GM23338 (cell line): Measurements from ENCODE around the gene ERRFI1. TPM values are rescaled to one million over a fixed set of nuclear protein-coding genes. Genes with fewer than 3 reads are reported as not detected.

Experiments used
- ATAC-seq: fragments of 200-7000 bp; cut with Tn5 transposase; 3 replicates; pipeline ENCODE4 v1.9.1; 2020
- DNase-seq: peaks from one replicate; pipeline ENCODE4 v3.0.0-alpha.2; 2015; ENCODE audit warnings: low spot score
- H2AFZ ChIP-seq: fragments of 200-600 bp; sonication (generic); 2 replicates; pipeline ENCODE4 v1.8.0; 2016; ENCODE audit warnings: antibody characterized with exemption, mild to moderate bottlenecking, moderate library complexity
- H3F3A ChIP-seq: fragments of 200-600 bp; sonication (generic); replicated peaks from 2 replicates; pipeline ENCODE4 v1.8.0; 2017; ENCODE audit warnings: antibody characterized with exemption, mixed run types, low read depth
- H3K27ac ChIP-seq: fragments of 200-600 bp; sonication (generic); 2 replicates; pipeline ENCODE4 v1.6.1; 2016; ENCODE audit warnings: low read depth
- H3K27me3 ChIP-seq: fragments of 200-600 bp; sonication (generic); 2 replicates; pipeline ENCODE4 v1.8.0; 2016; ENCODE audit warnings: mild to moderate bottlenecking, mixed run types, moderate library complexity; ENCODE audit not compliant: insufficient read depth
- H3K36me3 ChIP-seq: fragments of 200-600 bp; sonication (generic); 2 replicates; pipeline ENCODE4 v1.8.0; 2016; ENCODE audit warnings: mild to moderate bottlenecking; ENCODE audit not compliant: insufficient read depth
- H3K4me1 ChIP-seq: fragments of 200-600 bp; sonication (generic); 2 replicates; pipeline ENCODE4 v1.8.0; 2016; ENCODE audit warnings: mild to moderate bottlenecking, moderate library complexity; ENCODE audit not compliant: insufficient read depth
- H3K4me2 ChIP-seq: fragments of 200-600 bp; sonication (generic); 2 replicates; pipeline ENCODE4 v1.7.1; 2017; ENCODE audit warnings: mixed run types
- H3K4me3 ChIP-seq: fragments of 200-600 bp; sonication (generic); 2 replicates; pipeline ENCODE4 v1.6.1; 2016; ENCODE audit warnings: mixed run types
- H3K79me2 ChIP-seq: fragments of 200-600 bp; sonication (generic); replicated peaks from 2 replicates; pipeline ENCODE4 v1.8.0; 2017; ENCODE audit warnings: mild to moderate bottlenecking; ENCODE audit not compliant: insufficient read depth
- H3K9me2 ChIP-seq: fragments of 200-600 bp; sonication (generic); 2 replicates; pipeline ENCODE4 v1.8.0; 2017; ENCODE audit not compliant: insufficient read depth
- H4K20me1 ChIP-seq: fragments of 200-600 bp; sonication (generic); replicated peaks from 2 replicates; pipeline ENCODE4 v1.8.0; 2017; ENCODE audit warnings: mild to moderate bottlenecking; ENCODE audit not compliant: insufficient read depth
- H3K27ac Mint-ChIP-seq: 2 replicates; pipeline ENCODE4 v1.8.0; 2020; ENCODE audit warnings: inconsistent platforms, mild to moderate bottlenecking, moderate library complexity, mixed read lengths
- H3K27me3 Mint-ChIP-seq: 3 replicates; pipeline ENCODE4 v1.8.0; 2022; ENCODE audit warnings: low read depth, mild to moderate bottlenecking, moderate library complexity, mixed read lengths, inconsistent platforms; ENCODE audit not compliant: insufficient read depth, poor library complexity
- H3K36me3 Mint-ChIP-seq: 3 replicates; pipeline ENCODE4 v1.8.0; 2021; ENCODE audit warnings: low read depth, mild to moderate bottlenecking, inconsistent platforms, moderate library complexity, mixed read lengths
- H3K4me1 Mint-ChIP-seq: 3 replicates; pipeline ENCODE4 v1.8.0; 2020; ENCODE audit warnings: mild to moderate bottlenecking, inconsistent platforms, mixed read lengths
- H3K4me3 Mint-ChIP-seq: 3 replicates; pipeline ENCODE4 v1.8.0; 2021; ENCODE audit warnings: moderate library complexity, mild to moderate bottlenecking, inconsistent platforms, mixed read lengths
- H3K9me3 Mint-ChIP-seq: 3 replicates; pipeline ENCODE4 v1.8.0; 2020; ENCODE audit warnings: moderate library complexity, mild to moderate bottlenecking, inconsistent platforms, mixed read lengths
- EZH2 ChIP-seq: fragments of 200-600 bp; sonication (generic); IDR thresholded peaks from one replicate; pipeline ENCODE4 v1.8.0; 2017; ENCODE audit warnings: antibody characterized with exemption, mild to moderate bottlenecking, low read depth; ENCODE audit not compliant: unreplicated experiment
- EZH2phosphoT487 ChIP-seq: fragments of 200-600 bp; sonication (generic); IDR thresholded peaks from one replicate; pipeline ENCODE4 v1.8.1; 2018; ENCODE audit warnings: antibody characterized with exemption; ENCODE audit not compliant: unreplicated experiment
- JUNB ChIP-seq: IDR thresholded peaks from one replicate; pipeline ENCODE4 v1.6.1; 2016; ENCODE audit warnings: antibody characterized with exemption; ENCODE audit not compliant: unreplicated experiment
- NANOG ChIP-seq: IDR thresholded peaks from 2 replicates; pipeline ENCODE4 v1.6.1; 2016; ENCODE audit warnings: antibody characterized with exemption, borderline replicate concordance
- STAT1 ChIP-seq: IDR thresholded peaks from one replicate; pipeline ENCODE4 v1.6.1; 2016; ENCODE audit warnings: antibody characterized with exemption; ENCODE audit not compliant: unreplicated experiment
- ZNF114 ChIP-seq: fragments of 250-450 bp; sonication (Bioruptor Pico); IDR thresholded peaks from 2 replicates; pipeline ENCODE4 v1.5.0; 2020; ENCODE audit warnings: mild to moderate bottlenecking, moderate library complexity
- ZNF331 ChIP-seq: fragments of 250-450 bp; sonication (Bioruptor Pico); IDR thresholded peaks from 2 replicates; pipeline ENCODE4 v1.5.0; 2020; ENCODE audit warnings: low read depth, mild to moderate bottlenecking, moderate library complexity
- polyA plus RNA-seq: library from polyadenylated mRNA; unstranded; fragments of >200 nt; fragmentation: Nextera tagmentation; extraction: Ambion mirVana; gene quantifications from 2 replicates; pipeline ENCODE4 v1.2.1, GENCODE V29; 2016
- total RNA-seq: library from RNA; depleted of rRNA; stranded (reverse); fragments of >200 nt; shearing (Covaris generic); gene quantifications from 2 replicates; pipeline ENCODE4 v1.2.3, GENCODE V29; 2014
- TF ChIP-seq, protein P1 (sequence below): fragments of 250-450 bp; sonication (Bioruptor Pico); IDR thresholded peaks from 2 replicates; pipeline ENCODE4 v1.5.0; 2020; ENCODE audit warnings: mild to moderate bottlenecking, moderate library complexity
- TF ChIP-seq, protein P2 (sequence below), 2 experiments: fragments of 200-600 bp in 1 of 2; sonication (generic) in 1 of 2; conservative IDR thresholded peaks; 2 replicates each; pipeline versions ENCODE4 v1.5.1 to v1.6.1; 2016 to 2017; ENCODE audit warnings: antibody characterized with exemption in 2 of 2, low read depth in 2 of 2, mild to moderate bottlenecking in 2 of 2, moderate library complexity in 1 of 2

ERRFI1 gene
- total and polyA plus RNA-seq, 2 experiments from 2014 or later: 22.9 to 59.8 TPM

DNA sequence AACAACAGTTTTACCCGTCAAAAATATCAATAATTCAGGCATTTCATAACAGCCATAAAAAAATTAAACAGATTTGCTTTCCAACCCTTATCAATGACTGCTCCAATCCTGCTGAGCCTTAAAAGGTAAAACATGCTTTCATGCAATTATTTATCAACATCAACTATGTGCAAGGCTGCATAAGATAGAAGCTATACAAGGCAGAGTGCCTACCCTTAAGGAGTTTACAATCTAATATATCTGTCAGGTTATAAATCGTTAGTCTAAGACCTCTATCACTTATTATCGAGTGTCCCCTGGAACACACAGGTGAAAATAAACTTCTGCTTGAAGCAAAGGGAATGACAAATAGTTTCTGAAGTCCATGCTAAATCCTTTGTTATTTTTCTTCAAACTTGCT lies 1.8 kb downstream of the ERRFI1 start:
- Histone ChIP-seq H4K20me1 (peaks cover 40% of the 10 kb centered on the region), H3F3A (no peaks in the 10 kb centered on the region; the same call in 1 of the 2 replicates), H3K4me2 (peak overlapping the region; percentile 94), H3K27me3 (no peaks in the 10 kb centered on the region), H3K27ac (no peak overlapping the region), H2AFZ (no peak overlapping the region), H3K36me3 (no peaks in the 10 kb centered on the region), H3K4me1 (peaks cover 81% of the 10 kb centered on the region), H3K4me3 (peak overlapping the region; percentile 85), H3K9me2 (no peaks in the 10 kb centered on the region), H3K79me2 (peaks cover 65% of the 10 kb centered on the region)
- Mint-ChIP-seq H3K27ac (no peak overlapping the region), H3K9me3 (peaks cover 4% of the 10 kb centered on the region; the same call in 1 of the 3 replicates), H3K36me3 (peaks cover 5% of the 10 kb centered on the region; the same call in 2 of the 3 replicates), H3K4me3 (peak overlapping the region; percentile 90), H3K27me3 (peaks cover 17% of the 10 kb centered on the region), H3K4me1 (peaks cover 71% of the 10 kb centered on the region)
- no peak for DNase-seq
- ATAC-seq: no peak
- TF ChIP-seq, protein P1, sequence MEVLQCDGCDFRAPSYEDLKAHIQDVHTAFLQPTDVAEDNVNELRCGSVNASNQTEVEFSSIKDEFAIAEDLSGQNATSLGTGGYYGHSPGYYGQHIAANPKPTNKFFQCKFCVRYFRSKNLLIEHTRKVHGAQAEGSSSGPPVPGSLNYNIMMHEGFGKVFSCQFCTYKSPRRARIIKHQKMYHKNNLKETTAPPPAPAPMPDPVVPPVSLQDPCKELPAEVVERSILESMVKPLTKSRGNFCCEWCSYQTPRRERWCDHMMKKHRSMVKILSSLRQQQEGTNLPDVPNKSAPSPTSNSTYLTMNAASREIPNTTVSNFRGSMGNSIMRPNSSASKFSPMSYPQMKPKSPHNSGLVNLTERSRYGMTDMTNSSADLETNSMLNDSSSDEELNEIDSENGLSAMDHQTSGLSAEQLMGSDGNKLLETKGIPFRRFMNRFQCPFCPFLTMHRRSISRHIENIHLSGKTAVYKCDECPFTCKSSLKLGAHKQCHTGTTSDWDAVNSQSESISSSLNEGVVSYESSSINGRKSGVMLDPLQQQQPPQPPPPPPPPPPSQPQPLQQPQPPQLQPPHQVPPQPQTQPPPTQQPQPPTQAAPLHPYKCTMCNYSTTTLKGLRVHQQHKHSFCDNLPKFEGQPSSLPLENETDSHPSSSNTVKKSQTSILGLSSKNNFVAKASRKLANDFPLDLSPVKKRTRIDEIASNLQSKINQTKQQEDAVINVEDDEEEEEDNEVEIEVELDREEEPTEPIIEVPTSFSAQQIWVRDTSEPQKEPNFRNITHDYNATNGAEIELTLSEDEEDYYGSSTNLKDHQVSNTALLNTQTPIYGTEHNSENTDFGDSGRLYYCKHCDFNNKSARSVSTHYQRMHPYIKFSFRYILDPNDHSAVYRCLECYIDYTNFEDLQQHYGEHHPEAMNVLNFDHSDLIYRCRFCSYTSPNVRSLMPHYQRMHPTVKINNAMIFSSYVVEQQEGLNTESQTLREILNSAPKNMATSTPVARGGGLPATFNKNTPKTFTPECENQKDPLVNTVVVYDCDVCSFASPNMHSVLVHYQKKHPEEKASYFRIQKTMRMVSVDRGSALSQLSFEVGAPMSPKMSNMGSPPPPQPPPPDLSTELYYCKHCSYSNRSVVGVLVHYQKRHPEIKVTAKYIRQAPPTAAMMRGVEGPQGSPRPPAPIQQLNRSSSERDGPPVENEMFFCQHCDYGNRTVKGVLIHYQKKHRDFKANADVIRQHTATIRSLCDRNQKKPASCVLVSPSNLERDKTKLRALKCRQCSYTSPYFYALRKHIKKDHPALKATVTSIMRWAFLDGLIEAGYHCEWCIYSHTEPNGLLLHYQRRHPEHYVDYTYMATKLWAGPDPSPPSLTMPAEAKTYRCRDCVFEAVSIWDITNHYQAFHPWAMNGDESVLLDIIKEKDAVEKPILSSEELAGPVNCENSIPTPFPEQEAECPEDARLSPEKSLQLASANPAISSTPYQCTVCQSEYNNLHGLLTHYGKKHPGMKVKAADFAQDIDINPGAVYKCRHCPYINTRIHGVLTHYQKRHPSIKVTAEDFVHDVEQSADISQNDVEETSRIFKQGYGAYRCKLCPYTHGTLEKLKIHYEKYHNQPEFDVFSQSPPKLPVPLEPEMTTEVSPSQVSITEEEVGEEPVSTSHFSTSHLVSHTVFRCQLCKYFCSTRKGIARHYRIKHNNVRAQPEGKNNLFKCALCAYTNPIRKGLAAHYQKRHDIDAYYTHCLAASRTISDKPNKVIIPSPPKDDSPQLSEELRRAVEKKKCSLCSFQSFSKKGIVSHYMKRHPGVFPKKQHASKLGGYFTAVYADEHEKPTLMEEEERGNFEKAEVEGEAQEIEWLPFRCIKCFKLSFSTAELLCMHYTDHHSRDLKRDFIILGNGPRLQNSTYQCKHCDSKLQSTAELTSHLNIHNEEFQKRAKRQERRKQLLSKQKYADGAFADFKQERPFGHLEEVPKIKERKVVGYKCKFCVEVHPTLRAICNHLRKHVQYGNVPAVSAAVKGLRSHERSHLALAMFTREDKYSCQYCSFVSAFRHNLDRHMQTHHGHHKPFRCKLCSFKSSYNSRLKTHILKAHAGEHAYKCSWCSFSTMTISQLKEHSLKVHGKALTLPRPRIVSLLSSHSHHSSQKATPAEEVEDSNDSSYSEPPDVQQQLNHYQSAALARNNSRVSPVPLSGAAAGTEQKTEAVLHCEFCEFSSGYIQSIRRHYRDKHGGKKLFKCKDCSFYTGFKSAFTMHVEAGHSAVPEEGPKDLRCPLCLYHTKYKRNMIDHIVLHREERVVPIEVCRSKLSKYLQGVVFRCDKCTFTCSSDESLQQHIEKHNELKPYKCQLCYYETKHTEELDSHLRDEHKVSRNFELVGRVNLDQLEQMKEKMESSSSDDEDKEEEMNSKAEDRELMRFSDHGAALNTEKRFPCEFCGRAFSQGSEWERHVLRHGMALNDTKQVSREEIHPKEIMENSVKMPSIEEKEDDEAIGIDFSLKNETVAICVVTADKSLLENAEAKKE: no peak
- TF ChIP-seq, protein P2, sequence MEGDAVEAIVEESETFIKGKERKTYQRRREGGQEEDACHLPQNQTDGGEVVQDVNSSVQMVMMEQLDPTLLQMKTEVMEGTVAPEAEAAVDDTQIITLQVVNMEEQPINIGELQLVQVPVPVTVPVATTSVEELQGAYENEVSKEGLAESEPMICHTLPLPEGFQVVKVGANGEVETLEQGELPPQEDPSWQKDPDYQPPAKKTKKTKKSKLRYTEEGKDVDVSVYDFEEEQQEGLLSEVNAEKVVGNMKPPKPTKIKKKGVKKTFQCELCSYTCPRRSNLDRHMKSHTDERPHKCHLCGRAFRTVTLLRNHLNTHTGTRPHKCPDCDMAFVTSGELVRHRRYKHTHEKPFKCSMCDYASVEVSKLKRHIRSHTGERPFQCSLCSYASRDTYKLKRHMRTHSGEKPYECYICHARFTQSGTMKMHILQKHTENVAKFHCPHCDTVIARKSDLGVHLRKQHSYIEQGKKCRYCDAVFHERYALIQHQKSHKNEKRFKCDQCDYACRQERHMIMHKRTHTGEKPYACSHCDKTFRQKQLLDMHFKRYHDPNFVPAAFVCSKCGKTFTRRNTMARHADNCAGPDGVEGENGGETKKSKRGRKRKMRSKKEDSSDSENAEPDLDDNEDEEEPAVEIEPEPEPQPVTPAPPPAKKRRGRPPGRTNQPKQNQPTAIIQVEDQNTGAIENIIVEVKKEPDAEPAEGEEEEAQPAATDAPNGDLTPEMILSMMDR (conservative IDR thresholded peaks at IDR 0.05; ENCODE audit: low read depth in 2 of 2): no peak
- TF ChIP-seq JUNB (no peak), NANOG (no peak), EZH2 (no peak), ZNF114 (CRISPR knock-in tag) (no peak), ZNF331 (CRISPR knock-in tag) (no peak), EZH2phosphoT487 (no peak), STAT1 (no peak)
